RWPE2 (cell line): Measurements from ENCODE around the gene SLC7A6.
"Not testable (repeated sequence)": the region's sequence is repeated elsewhere in the genome, so short reads cannot be mapped to it uniquely, and the experiment has no call there.

Source experiments
- ATAC-seq: fragments of 200-7000 bp; cut with Tn5 transposase; 3 replicates; pipeline ENCODE4 v1.9.1; 2021; ENCODE audit warnings: low read depth
- DNase-seq: peaks from one replicate; pipeline ENCODE4 v3.0.0-alpha.2; 2020; ENCODE audit warnings: low spot score
- H3K27ac ChIP-seq: fragments of 450-650 bp; 2 replicates; pipeline ENCODE4 v1.5.1; 2017; ENCODE audit warnings: mild to moderate bottlenecking; ENCODE audit not compliant: poor library complexity, severe bottlenecking
- H3K27me3 ChIP-seq: fragments of 250-450 bp; sonication (Bioruptor Pico); 2 replicates; pipeline ENCODE4 v1.5.1; 2021; ENCODE audit warnings: mild to moderate bottlenecking, moderate library complexity; ENCODE audit not compliant: insufficient read depth, poor library complexity, severe bottlenecking
- H3K36me3 ChIP-seq: fragments of 250-450 bp; sonication (Bioruptor Pico); 2 replicates; pipeline ENCODE4 v1.5.1; 2020; ENCODE audit warnings: low read depth, mild to moderate bottlenecking, moderate library complexity
- H3K4me1 ChIP-seq: fragments of 250-450 bp; sonication (Bioruptor Pico); 2 replicates; pipeline ENCODE4 v1.5.1; 2021; ENCODE audit warnings: mild to moderate bottlenecking, moderate library complexity; ENCODE audit not compliant: insufficient read depth, poor library complexity, severe bottlenecking
- H3K4me3 ChIP-seq: fragments of 250-450 bp; sonication (Bioruptor Pico); 2 replicates; pipeline ENCODE4 v1.5.1; 2021; ENCODE audit warnings: mild to moderate bottlenecking, moderate library complexity; ENCODE audit not compliant: severe bottlenecking
- H3K9me3 ChIP-seq: fragments of 250-450 bp; sonication (Bioruptor Pico); 2 replicates; pipeline ENCODE4 v1.5.1; 2021; ENCODE audit warnings: mild to moderate bottlenecking, moderate library complexity; ENCODE audit not compliant: severe bottlenecking
- TF ChIP-seq, protein P1 (sequence below): fragments of 450-650 bp; IDR thresholded peaks from one replicate; pipeline ENCODE4 v1.5.1; 2017; ENCODE audit warnings: mild to moderate bottlenecking, moderate library complexity; ENCODE audit not compliant: poor library complexity, severe bottlenecking

Gene SLC7A6

GRCh38 chr16:68287276-68288251 is 23.2 kb downstream of the SLC7A6 start:
- TF ChIP-seq, protein P1, sequence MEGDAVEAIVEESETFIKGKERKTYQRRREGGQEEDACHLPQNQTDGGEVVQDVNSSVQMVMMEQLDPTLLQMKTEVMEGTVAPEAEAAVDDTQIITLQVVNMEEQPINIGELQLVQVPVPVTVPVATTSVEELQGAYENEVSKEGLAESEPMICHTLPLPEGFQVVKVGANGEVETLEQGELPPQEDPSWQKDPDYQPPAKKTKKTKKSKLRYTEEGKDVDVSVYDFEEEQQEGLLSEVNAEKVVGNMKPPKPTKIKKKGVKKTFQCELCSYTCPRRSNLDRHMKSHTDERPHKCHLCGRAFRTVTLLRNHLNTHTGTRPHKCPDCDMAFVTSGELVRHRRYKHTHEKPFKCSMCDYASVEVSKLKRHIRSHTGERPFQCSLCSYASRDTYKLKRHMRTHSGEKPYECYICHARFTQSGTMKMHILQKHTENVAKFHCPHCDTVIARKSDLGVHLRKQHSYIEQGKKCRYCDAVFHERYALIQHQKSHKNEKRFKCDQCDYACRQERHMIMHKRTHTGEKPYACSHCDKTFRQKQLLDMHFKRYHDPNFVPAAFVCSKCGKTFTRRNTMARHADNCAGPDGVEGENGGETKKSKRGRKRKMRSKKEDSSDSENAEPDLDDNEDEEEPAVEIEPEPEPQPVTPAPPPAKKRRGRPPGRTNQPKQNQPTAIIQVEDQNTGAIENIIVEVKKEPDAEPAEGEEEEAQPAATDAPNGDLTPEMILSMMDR = no peak
- Histone ChIP-seq H3K9me3 (no peaks in the 10 kb centered on the region), H3K4me3 (no peak overlapping the region), H3K27ac (no peak overlapping the region), H3K4me1 (no peaks in the 10 kb centered on the region), H3K27me3 (no peaks in the 10 kb centered on the region), H3K36me3 (peaks cover 53% of the 10 kb centered on the region)
- DNase-seq (no peak), ATAC-seq (peak; percentile 78)

DNA sequence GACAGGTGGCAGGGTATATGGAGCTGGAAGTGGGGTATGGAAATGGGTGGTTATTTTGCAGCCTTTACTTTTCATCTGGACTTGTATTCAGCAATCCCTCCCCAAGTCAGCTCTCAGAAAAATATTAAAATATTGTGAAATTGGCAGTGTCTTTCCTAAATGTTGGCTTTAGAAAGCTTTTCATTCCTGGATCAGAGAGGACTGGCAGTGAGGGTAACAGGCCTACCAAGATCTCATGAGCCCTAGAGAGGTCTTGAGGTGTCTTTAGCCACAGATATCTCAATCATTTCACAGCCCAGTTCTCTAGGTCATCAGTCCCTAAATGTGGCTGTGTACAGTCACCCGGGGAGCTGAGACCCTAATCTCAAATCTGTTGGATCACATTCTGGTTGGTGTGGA is 23.9 kb downstream of the SLC7A6 start:
- no peaks in the 10 kb centered on the region for H3K4me1 ChIP-seq
- no peak overlapping the region for H3K27ac ChIP-seq
- TF ChIP-seq, protein P1 = no peak
- DNase-seq (no peak), ATAC-seq (no peak)
- peaks cover 60% of the 10 kb centered on the region for H3K36me3 ChIP-seq
- H3K27me3 ChIP-seq = no peaks in the 10 kb centered on the region
- H3K4me3 ChIP-seq = no peak overlapping the region
- H3K9me3 ChIP-seq = no peaks in the 10 kb centered on the region

DNA sequence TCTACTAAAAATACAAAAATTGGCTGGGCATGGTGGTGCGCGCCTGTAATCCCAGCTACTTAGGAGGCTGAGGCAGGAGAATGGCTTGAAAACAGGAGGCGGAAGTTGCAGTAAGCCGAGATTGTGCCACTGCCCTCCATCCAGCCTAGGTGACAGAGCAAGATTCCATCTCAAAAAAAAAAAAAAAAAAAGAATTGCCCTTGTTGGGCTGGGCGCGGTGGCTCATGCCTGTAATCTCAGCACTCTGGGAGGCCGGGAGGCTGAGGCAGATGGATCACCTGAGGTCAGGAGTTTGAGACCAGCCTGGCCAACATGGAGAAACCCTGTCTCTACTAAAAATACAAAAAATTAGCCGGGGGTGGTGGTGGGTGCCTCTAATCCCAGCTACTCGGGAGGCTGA is 24.5 kb downstream of the SLC7A6 start:
- H3K27ac ChIP-seq, H3K4me3 ChIP-seq, ATAC-seq, H3K4me1 ChIP-seq, DNase-seq, H3K27me3 ChIP-seq, H3K9me3 ChIP-seq: not testable (repeated sequence)
- peaks cover 63% of the 10 kb centered on the region for H3K36me3 ChIP-seq

DNA sequence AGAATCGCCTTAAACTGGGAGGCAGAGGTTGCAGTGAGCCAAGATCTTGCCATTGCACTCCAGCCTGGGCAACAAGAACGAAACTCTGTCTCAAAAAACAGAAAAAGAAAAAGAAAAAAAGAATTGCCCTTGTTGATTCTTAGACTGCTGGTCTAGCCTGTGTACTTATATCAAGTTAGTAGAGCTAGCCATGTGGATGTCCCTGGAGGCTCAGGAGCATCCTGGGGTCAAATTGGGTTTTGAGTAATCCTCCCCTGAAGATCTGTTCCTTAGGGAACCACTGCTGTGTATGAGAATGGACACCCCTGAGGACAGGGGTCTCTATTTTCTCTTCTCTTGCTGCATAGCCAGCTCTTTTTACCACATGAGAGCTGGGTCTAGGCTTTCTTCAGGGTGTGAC is 24.9 kb downstream of the SLC7A6 start:
- Histone ChIP-seq H3K4me3 (no peak overlapping the region), H3K4me1 (no peaks in the 10 kb centered on the region), H3K9me3 (no peaks in the 10 kb centered on the region), H3K27me3 (no peaks in the 10 kb centered on the region), H3K36me3 (peaks cover 67% of the 10 kb centered on the region), H3K27ac (no peak overlapping the region)
- ATAC-seq (no peak), DNase-seq (no peak)
- TF ChIP-seq, protein P1 = no peak

GRCh38 chr16:68289621-68290329 is 25.4 kb downstream of the SLC7A6 start:
- peaks cover 73% of the 10 kb centered on the region for H3K36me3 ChIP-seq
- H3K4me3 ChIP-seq = no peak overlapping the region
- H3K27ac ChIP-seq = no peak overlapping the region
- ATAC-seq (no peak), DNase-seq (no peak)
- TF ChIP-seq, protein P1 = no peak
- H3K4me1 ChIP-seq = no peaks in the 10 kb centered on the region
- H3K9me3 ChIP-seq = no peaks in the 10 kb centered on the region
- H3K27me3 ChIP-seq = no peaks in the 10 kb centered on the region
